SK-N-MC (cell line): ENCODE results near the gene EMP2.
"Not testable (repeated sequence)": the region's sequence is repeated elsewhere in the genome, so short reads cannot be mapped to it uniquely, and the experiment has no call there.

Experiments used
- DNase-seq: peaks from one replicate; pipeline ENCODE4 v3.0.0-alpha.2; 2011; ENCODE audit warnings: low read depth, low spot score
- H3K27ac ChIP-seq: fragments of 200-600 bp; sonication (generic); 2 replicates; pipeline ENCODE4 v1.5.1; 2016; ENCODE audit warnings: mixed run types
- H3K36me3 ChIP-seq: fragments of 200-600 bp; sonication (generic); 2 replicates; pipeline ENCODE4 v1.6.1; 2017; ENCODE audit warnings: antibody characterized with exemption, low read length, mixed read lengths; ENCODE audit not compliant: insufficient read depth
- H3K4me3 ChIP-seq: fragments of 200-600 bp; sonication (generic); 2 replicates; pipeline ENCODE4 v1.5.1; 2016
- H3K9ac ChIP-seq: fragments of 200-600 bp; sonication (generic); 2 replicates; pipeline ENCODE4 v1.8.0; 2017; ENCODE audit warnings: mixed run types, mixed read lengths; ENCODE audit not compliant: insufficient read length
- H3K9me3 ChIP-seq: fragments of 200-600 bp; sonication (generic); 2 replicates; pipeline ENCODE4 v1.6.1; 2017; ENCODE audit warnings: low read depth, mild to moderate bottlenecking, antibody characterized with exemption, low read length, moderate library complexity, mixed read lengths
- EZH2 ChIP-seq: fragments of 200-600 bp; sonication (generic); IDR thresholded peaks from one replicate; pipeline ENCODE4 v1.6.1; 2017; ENCODE audit warnings: antibody characterized with exemption
- FOXP2 ChIP-seq: optimal IDR thresholded peaks from 2 replicates; pipeline ENCODE3; 2011; ENCODE audit warnings: mild to moderate bottlenecking, moderate library complexity; ENCODE audit not compliant: insufficient read depth; ENCODE audit errors: extremely low read length, control extremely low read depth
- POLR2AphosphoS5 ChIP-seq: IDR thresholded peaks from 2 replicates; pipeline ENCODE4 v1.6.1; 2012; ENCODE audit warnings: mild to moderate bottlenecking, low read depth, low read length, borderline replicate concordance

Gene EMP2

GRCh38 chr16:10561425-10561824, 19.0 kb downstream of the EMP2 start:
- TF ChIP-seq FOXP2 (no peak), POLR2AphosphoS5 (no peak), EZH2 (no peak)

GRCh38 chr16:10561001-10561400, 19.4 kb downstream of the EMP2 start:
- no peak for DNase-seq
- Histone ChIP-seq H3K9me3 (no peaks in the 10 kb centered on the region), H3K27ac (no peak overlapping the region), H3K36me3 (no peaks in the 10 kb centered on the region), H3K9ac (no peak overlapping the region), H3K4me3 (no peak overlapping the region)
- TF ChIP-seq POLR2AphosphoS5 (no peak), FOXP2 (no peak), EZH2 (no peak)

More at GRCh38 chr16:10561425-10561824, 19.0 kb downstream of the EMP2 start:
- no peak for DNase-seq
- Histone ChIP-seq H3K9me3 (no peaks in the 10 kb centered on the region), H3K27ac (no peak overlapping the region), H3K4me3 (no peak overlapping the region), H3K9ac (no peak overlapping the region), H3K36me3 (no peaks in the 10 kb centered on the region)

DNA sequence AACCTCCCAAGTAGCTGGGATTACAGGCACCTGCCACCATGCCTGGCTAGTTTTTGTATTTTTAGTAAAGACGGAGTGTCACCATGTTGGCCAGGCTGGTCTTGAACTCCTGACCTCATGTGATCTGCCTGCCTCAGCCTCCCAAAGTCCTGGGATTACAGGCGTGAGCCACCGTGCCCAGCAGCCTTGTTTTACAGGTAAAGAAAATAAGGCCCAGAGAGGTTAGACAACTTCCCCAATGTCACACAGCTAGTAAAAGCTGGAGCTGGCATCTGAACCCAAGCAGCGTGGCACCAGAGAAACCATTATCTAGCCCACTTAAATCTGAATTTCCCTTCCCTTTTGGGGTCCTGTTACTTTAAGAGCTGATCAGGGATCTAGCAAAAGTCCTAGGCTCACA, 20.6 kb downstream of the EMP2 start:
- H3K4me3 ChIP-seq, H3K9ac ChIP-seq, H3K27ac ChIP-seq, H3K9me3 ChIP-seq, H3K36me3 ChIP-seq, DNase-seq: not testable (repeated sequence)

- Histone ChIP-seq H3K27ac (no peak overlapping the region), H3K36me3 (no peaks in the 10 kb centered on the region), H3K9me3 (no peaks in the 10 kb centered on the region), H3K9ac (no peak overlapping the region), H3K4me3 (no peak overlapping the region)
- TF ChIP-seq EZH2 (no peak), POLR2AphosphoS5 (no peak), FOXP2 (no peak)
- no peak for DNase-seq
Observed at GRCh38 chr16:10558746-10559641, 21.4 kb downstream of the EMP2 start.

- H3K27ac ChIP-seq = no peak overlapping the region
- DNase-seq = no peak
- H3K36me3 ChIP-seq = no peaks in the 10 kb centered on the region
- H3K9ac ChIP-seq = no peak overlapping the region
- TF ChIP-seq FOXP2 (no peak), POLR2AphosphoS5 (no peak), EZH2 (no peak)
- H3K9me3 ChIP-seq = no peaks in the 10 kb centered on the region
- no peak overlapping the region for H3K4me3 ChIP-seq
Observed at GRCh38 chr16:10558305-10558704, 22.1 kb downstream of the EMP2 start.

- H3K4me3 ChIP-seq = no peak overlapping the region
- DNase-seq = no peak
- no peak overlapping the region for H3K9ac ChIP-seq
- no peaks in the 10 kb centered on the region for H3K9me3 ChIP-seq
- H3K36me3 ChIP-seq = no peaks in the 10 kb centered on the region
- no peak for TF ChIP-seq EZH2
- TF ChIP-seq FOXP2 = no peak
- TF ChIP-seq POLR2AphosphoS5 = no peak
- no peak overlapping the region for H3K27ac ChIP-seq
Observed at GRCh38 chr16:10557750-10558149, 22.6 kb downstream of the EMP2 start.

DNA sequence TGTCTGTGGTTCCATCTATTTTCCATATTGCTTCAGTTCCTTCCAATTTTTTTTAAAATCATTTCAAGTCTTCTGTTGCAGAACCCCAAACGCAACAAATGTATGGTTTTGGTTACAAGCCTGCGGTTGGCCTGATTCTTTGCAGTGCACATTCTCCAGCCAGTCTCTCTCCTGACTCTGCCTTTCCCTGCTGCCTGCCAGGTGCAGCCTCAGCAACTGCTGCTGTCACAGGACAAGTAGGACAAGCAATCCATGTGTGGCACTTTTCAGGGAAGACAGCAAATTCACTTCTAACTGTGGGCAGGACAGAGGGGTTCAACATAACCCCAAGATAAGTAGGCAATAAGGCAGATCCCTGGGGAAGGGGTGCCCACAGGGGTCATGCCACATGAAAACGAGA, 24.2 kb downstream of the EMP2 start:
- TF ChIP-seq EZH2 (no peak), FOXP2 (no peak), POLR2AphosphoS5 (no peak)
- H3K36me3 ChIP-seq = no peaks in the 10 kb centered on the region
- no peaks in the 10 kb centered on the region for H3K9me3 ChIP-seq
- DNase-seq = no peak
- no peak overlapping the region for H3K9ac ChIP-seq
- H3K4me3 ChIP-seq = no peak overlapping the region
- H3K27ac ChIP-seq = no peak overlapping the region

- H3K27ac ChIP-seq = no peak overlapping the region
- H3K36me3 ChIP-seq = no peaks in the 10 kb centered on the region
- no peak overlapping the region for H3K4me3 ChIP-seq
- TF ChIP-seq FOXP2 (no peak), EZH2 (no peak), POLR2AphosphoS5 (no peak)
- no peak for DNase-seq
- no peaks in the 10 kb centered on the region for H3K9me3 ChIP-seq
- H3K9ac ChIP-seq = no peak overlapping the region
Observed at GRCh38 chr16:10554569-10554968, 25.8 kb downstream of the EMP2 start.
